HG03521 (cell line): ENCODE measurements around the gene PTH2R.
"Not testable (repeated sequence)": the region's sequence is repeated elsewhere in the genome, so short reads cannot be mapped to it uniquely, and the experiment has no call there.

Source experiments
- ATAC-seq: cut with Tn5 transposase; IDR thresholded peaks from one replicate; pipeline ENCODE4 v1.9.1; 2021; ENCODE audit warnings: mild to moderate bottlenecking, moderate library complexity; ENCODE audit not compliant: unreplicated experiment

Gene PTH2R

DNA sequence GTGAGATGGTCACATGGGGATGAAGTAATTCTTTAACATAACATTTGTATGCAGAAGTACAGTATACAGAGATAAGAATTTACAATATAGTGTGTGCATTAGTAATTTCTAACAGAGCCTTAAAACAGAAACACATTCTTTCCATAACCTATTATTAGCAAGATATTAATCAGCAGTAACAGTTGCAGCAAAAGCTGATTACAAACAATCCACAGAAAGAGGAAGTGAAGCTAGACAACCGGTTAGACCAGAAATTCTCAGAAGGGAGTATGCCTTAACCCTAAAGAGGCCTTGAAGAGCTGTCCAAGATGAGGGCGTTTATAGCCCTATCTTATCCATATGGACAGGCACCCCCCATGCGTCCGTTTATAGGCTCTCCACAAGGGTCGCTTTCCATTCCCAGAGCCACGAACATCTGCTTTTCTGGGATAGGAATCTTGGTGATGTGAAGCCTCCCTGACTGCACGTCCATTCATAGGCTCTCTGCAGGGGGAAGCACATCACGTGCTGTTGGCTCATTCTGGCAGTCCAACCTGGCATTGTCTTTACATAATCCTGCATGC lies 75.9 kb downstream of the PTH2R start:
- ATAC-seq = not testable (repeated sequence)

DNA sequence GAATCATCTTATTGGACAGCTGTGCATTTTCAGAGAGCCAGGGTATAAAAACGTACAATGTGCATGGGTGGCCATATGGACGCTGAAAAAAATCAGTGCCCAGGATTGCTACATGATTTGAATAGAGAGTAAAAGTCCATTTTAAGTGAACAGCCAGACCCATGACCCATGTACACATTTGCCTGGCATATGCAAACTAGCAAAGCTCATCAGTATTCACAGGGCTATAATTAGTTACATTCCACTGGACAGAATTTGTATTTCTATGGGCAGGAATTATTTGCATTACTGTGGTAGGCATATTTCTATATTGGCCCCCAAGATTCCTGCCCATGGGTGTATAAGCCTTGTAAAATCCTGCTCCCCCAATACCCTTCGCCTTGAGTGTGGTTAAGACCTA lies 78.8 kb downstream of the PTH2R start:
- ATAC-seq = no peak

DNA sequence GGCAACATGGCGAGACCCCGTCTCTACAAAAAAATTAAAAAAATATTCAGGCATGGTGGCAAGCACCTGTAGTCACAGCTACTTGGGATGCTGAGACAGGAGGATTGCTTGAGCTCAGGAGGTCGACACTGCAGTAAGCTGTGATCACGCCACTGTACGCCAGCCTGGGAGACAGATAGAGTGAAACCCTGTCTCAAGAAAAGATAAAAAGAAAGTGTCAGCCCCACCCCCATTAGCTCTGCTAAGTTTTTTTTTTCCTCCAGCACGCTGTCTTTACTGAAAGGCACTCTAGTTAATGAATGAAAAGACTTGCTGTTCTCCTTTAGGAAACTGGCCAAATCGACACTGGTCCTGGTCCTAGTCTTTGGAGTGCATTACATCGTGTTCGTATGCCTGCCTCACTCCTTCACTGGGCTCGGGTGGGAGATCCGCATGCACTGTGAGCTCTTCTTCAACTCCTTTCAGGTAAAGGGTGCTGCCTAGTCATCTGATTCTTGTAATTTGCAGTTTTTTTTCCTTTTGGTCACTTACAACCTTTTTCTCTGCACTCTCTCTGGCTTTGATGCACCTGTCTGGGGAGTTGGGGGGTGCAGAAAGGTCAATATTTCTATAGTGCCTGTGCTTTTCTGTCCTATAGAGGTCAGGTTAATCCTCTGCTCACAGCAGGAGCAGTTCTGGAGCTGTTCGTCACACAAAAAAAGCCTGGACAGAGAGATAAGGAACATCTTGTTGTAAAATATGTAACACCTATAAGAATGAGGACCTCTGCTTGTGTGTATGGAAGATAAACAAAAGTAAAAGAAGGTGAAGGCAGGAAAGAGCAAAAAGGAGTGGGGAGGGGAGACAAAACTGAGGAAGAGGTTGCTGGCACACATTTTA lies 82.3 kb downstream of the PTH2R start:
- no peak for ATAC-seq

DNA sequence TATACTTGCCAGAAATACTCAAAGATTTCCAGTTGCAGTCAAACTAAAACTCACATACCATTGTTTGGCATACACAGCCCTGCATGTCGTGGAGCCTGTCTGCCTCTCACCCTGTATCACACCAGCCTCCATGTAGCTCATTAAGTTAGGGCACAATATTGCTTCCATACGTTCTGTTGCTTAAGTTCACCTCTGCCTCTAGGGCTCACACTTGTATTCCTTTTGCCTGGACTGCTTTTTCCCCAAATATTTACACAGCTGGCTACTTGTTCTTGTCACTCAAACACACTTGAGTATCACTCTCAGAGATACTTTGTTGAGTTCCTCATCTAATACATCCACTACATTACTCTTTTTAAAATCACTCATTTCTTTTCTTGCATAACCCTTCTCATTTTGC lies 83.1 kb downstream of the PTH2R start:
- no peak for ATAC-seq

DNA sequence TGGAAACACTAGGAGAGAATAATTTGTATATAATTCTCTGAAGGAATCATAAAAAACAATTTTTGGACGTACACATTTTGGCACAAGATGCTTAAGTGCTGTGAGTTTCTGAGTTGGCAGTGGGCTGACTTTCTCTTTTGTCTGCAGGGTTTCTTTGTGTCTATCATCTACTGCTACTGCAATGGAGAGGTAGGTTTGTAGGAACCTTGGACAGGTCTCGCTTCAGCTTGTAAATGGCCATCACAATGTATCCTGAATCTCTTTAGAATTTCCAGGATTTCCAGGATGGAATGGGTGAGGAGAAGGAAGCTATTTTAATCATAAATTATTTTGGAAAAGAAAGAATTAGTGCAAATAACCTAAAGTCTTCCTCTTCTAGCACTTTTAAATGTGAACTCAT lies 83.9 kb downstream of the PTH2R start:
- no peak for ATAC-seq

DNA sequence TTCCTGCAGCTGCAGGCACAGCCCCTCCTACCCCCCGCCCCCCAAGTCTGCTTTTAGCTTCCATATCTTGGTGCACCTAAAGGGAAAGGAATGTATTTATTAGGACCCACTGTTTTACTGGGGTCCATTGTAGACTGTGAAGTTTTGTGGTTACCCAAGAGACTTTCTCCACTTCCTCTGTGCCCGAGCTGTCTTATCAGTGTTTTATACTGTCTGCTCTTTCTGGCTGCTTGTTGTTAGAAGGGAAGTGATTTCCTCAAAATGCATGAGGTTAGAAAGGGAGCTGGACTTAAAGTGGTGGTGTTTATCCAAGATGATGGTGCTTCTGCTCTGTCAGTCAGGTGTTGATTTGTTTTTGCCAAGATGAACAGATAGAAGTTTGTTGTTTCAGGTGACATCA lies 85.0 kb downstream of the PTH2R start:
- no peak for ATAC-seq

DNA sequence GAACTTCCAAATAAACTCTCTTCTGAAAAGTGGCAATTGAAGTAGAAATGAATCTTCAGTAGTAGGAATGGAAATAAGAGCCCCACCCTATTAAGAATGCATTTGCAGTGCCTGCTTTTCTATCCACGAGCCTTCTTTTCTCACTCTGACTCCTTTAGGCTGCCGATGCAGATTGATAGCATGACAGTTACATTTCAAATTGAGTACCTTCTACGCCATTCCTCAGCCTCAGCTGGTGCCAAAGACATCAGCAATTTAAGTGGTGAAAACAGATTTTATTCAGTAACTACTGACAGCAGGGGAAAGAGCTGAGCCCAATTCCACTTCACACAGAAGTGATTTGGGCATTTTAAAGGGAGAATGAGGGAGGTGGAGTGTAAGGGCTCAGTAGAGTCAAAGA lies 85.5 kb downstream of the PTH2R start:
- ATAC-seq = no peak

DNA sequence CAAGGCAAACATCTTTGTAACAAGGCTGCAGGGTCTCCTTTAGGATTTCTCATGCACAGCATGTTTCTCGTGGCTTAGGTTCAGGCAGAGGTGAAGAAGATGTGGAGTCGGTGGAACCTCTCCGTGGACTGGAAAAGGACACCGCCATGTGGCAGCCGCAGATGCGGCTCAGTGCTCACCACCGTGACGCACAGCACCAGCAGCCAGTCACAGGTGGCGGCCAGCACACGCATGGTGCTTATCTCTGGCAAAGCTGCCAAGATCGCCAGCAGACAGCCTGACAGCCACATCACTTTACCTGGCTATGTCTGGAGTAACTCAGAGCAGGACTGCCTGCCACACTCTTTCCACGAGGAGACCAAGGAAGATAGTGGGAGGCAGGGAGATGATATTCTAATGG lies 86.6 kb downstream of the PTH2R start:
- ATAC-seq = no peak

DNA sequence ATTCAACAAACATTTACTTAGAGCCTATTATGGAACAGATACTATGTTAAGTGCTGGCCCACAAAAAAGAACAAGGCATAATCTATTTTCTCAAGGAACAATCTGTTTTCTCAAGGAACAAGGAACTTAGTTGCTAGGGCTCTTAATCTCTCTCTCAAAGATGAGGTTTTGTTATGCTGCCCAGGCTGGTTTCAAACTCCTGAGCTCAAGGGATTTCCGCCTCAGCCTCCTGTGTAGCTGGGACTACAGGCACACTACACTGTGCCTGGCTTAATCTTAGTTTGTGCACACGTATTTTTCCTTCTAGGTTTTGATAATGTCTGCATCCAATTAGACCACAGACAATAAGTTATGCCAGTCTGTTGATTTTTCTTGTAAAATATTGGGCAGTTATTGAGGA lies 89.5 kb downstream of the PTH2R start:
- ATAC-seq = no peak

DNA sequence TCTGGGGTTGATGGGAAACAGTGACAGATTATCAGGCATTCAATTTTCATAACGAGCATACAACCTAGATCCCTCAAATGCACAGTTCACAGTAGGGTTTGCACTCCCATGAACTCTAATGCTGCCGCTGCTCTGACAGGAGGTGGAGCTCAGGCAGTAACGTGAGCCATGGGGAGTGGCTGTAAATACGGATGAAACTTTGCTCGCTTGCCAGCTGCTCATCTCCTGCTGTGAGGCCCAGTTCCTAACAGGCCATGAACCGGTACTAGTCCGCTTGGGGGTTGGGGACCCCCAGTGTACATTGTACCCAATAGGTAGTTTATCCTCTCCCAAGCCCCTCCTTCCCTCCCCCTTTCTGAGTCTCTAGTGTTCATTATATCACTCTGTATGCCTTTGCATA lies 94.6 kb downstream of the PTH2R start:
- no peak for ATAC-seq

DNA sequence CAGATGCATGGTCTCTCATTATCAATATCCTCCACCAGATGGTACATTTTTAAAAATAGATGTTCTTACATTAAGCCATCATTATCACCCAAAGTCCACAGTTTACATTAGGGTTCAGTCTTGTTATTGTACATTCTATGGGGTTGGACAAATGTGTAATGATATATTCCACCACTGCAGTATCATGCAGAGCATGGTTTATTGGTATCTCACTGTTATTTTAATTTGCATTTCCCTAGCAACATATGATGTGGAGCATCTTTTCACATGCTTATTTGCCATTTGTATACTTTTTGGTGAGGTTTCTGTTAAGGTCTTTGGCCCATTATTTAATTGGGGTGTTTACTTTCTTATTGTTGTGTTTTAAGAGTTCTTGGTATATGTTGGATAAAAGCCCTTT lies 95.7 kb downstream of the PTH2R start:
- ATAC-seq = no peak

DNA sequence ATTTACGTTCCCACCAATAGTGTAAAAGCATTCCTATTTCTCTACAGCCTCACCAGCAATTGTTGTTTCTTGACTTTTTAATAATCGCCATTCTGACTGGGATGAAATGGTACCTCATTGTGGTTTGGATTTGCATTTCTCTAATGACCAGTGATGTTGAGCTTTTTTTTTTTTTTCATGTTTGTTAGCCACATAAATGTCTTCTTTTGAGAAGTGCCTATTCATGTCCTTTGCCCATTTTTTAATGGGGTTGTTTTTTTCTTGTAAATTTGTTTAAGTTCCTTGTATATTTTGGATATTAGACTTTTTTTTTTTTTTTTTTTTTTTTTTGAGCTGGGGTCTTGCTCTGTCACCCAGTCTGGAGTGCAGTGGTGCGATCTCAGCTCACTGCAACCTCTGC lies 98.8 kb downstream of the PTH2R start:
- not testable (repeated sequence) for ATAC-seq

DNA sequence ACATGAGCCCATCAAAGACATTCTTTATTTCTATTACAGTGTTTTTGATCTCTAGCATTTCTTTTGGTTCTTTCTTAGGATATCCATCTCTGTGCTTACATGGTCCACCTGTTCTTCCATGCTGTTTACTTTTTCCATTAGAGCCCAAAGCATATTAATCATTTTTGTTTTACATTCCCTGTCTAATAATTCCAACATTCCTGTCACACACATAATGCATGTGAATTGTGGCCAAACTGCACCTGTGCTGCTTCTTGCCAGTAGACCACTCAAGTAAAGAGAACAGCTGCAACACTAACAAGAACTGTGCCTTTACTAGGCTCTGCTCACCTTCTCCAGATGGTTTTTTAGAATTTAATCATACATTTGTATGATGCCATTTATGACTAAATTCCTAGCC lies 103.0 kb downstream of the PTH2R start:
- ATAC-seq = no peak

DNA sequence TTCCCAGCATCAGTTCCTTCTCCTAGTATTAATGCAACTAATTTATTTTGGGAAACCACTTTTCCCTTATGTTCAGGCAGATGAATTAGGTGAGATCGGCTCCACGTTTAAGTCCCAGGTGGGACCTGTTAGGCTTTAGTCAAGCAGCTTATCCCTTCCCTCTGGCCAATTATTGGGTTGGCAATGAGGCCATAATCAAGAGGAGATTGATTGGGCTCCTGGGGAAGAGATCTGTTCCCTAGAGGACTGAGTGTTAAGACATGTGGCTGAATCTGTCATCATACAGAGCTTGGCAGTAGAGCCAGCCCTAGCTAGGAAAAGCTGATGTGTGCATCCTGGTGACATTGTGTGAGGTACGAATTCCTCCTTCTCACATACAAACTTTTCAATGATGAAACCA lies 104.4 kb downstream of the PTH2R start:
- no peak for ATAC-seq

DNA sequence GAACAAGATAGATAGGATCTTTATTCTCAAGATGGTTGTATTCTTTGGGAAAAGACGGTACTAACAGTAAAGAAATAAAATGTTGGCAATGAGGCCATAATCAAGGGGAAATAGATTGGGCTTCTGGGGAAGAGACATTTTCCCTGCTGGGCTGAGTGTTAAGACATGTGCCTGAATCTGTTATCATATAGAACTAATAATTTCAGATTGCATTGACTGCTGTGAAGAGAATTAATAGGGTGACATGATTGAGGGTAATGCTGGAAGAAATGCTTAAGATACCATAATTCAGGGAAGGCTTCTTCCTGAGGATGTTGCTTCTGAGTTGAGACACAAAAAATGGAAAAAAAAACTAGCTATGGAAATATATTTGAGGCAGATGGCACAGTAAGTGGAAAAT lies 105.0 kb downstream of the PTH2R start:
- ATAC-seq = no peak

DNA sequence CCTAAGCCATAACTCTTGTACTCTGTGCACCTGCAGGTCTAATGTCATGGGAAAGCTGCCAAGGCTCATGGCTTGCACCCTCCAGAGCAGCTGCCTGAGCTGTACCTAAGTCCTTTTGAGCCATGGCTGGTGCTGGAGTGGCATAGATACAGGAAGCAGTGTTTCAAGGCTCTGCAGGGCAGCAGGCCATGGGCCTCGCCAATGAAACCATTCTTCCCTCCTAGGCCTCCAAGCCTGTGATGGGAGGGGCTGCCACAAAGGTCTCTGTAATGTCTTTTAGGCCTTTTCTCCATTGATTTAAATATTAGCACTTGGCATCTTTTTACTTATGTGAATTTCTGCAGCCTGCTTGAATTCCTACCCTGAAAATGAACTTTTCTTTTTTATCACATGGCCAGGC lies 108.5 kb downstream of the PTH2R start:
- ATAC-seq = no peak

DNA sequence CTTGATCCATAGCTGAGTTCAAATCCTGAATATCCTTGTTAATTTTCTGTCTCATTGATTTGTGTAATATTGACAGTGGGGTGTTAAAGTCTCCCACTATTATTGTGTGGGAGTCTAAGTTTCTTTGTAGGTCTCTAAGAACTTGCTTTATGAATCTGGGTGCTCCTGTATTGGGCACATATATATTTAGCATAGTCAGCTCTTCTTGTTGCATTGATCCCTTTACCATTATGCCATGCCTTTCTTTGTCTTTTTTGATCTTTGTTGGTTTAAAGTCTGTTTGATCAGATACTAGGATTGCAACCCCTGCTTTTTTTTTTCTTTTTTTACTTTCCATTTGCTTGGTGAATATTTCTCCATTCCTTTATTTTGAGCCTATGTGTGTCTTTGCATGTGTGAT lies 116.5 kb downstream of the PTH2R start:
- ATAC-seq = not testable (repeated sequence)

DNA sequence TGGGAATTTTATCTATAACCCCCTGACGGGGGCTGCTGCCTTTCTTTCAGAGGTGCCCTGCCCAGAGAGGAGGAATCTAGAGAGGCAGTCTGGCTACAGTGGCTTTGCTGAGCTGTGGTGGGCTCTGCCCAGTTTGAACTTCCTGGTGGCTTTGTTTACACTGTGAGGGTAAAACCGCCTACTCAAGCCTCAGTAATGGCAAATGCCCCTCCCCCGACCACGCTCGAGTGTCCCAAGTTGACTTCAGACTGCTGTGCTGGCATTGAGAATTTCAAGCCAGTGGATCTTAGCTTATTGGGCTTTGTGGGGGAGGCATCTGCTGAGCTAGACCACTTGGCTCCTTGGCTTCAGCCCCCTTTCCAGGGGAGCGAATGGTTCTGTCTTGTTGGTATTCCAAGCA lies 118.6 kb downstream of the PTH2R start:
- not testable (repeated sequence) for ATAC-seq

DNA sequence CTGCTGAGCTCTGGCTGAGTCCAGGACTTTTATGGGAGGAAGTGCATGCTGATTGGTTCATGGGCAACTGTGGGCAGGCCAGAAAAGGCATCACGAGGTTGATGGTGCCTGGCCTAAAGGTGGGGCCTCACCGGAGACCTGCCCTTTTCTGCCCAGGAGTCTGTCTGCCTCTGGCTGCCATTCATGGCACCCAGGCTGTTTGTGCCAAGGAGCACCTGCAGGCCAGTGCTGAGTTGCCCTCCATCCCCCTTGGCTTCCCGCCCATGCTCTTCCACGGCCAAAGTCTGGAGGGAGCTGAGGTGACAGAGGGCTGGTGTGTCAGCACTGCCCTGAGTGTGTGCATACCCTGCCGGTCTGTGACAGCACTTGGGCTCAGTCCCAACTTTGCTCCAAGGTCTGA lies 123.2 kb downstream of the PTH2R start:
- ATAC-seq = no peak

DNA sequence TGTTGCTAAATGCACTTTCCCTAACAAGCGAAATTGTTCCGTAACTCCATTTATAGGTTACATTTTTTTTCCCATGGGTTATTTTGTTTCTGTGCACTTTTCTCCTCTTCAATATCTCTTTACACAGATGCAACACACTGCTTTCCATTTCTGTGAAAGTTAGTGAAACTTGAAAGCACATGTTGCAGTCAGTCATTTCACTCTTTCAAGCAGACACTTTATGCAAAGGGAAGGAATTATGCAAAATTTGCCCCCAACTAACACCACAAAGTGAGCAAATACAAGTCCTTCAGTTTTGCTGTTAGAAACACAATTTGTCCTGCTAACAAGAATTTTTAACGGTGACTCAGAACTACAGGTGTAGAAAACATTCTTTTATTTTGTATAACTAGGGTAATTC lies 124.8 kb downstream of the PTH2R start:
- no peak for ATAC-seq

DNA sequence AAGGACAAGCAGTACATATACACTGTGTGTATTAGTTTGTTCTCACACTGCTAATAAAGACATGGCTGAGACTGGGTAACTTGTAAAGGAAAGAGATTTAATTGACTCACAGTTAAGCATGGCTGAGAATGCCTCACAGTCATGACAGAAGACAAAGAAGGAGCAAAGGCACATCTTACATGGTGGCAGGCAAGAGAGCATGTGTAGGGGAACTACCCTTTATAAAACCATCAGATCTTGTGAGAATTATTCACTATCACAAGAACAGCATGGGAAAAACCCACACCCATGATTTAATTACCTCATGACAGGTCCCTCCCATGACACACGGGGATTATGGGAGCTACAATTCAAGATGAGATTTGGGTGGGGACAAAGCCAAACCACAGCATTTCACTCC lies 129.0 kb downstream of the PTH2R start:
- not testable (repeated sequence) for ATAC-seq

DNA sequence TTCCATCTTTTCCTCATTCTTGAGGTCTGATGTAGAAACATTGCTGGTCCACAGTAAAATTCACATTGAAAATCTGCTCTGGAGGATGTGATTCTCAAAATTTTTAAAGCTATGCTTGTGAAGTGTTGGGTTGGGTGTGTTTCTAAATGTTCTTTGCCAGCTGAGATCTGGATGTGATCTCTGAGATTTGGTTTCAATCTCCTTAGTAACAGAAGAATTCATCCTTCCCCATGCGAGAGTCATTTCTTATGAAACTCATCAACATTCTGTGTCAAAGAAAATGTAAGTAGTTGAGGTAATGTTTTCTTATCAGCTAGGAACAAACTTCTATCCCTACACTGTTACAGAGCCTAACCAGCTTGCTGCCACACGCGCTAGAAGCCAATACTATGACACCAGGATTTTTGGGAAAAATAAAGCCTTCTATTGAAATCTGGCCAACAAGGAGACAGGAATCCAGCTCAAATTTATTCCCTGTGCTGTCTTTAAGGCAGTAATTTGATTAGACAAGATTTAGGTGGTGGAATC lies 134.9 kb downstream of the PTH2R start:
- no peak for ATAC-seq
